Measurements from ENCODE around the gene VAPB.
A peak's percentile ranks its signal among the peaks of the same experiment; 100 is the strongest.

The VAPB gene

DNA sequence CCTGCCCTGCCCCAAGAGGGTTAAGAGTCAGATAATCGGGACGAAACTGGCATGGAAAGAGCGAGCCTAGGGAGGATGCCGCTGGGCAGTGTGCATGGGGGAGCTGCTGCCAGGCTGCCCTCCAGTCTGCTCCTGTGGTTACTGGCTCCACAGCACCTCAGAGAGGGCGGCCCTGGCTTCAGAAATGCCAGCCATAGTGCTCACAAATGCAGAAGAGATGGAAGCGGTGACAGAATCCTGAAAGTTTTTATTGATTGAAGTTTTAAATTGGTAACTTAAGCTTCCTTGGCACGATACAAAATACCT, 57.9 kb downstream of the VAPB start:
- no peak for DNase-seq (ENCODE audit: low read depth)
- no peak overlapping the region for H3K4me3 ChIP-seq (ENCODE audit: control insufficient read depth, low read depth, low read length)
- no peak for TF ChIP-seq CTCF (conservative IDR thresholded peaks at IDR 0.05; ENCODE audit: control insufficient read depth, insufficient read depth, low read depth, low read length)

DNA sequence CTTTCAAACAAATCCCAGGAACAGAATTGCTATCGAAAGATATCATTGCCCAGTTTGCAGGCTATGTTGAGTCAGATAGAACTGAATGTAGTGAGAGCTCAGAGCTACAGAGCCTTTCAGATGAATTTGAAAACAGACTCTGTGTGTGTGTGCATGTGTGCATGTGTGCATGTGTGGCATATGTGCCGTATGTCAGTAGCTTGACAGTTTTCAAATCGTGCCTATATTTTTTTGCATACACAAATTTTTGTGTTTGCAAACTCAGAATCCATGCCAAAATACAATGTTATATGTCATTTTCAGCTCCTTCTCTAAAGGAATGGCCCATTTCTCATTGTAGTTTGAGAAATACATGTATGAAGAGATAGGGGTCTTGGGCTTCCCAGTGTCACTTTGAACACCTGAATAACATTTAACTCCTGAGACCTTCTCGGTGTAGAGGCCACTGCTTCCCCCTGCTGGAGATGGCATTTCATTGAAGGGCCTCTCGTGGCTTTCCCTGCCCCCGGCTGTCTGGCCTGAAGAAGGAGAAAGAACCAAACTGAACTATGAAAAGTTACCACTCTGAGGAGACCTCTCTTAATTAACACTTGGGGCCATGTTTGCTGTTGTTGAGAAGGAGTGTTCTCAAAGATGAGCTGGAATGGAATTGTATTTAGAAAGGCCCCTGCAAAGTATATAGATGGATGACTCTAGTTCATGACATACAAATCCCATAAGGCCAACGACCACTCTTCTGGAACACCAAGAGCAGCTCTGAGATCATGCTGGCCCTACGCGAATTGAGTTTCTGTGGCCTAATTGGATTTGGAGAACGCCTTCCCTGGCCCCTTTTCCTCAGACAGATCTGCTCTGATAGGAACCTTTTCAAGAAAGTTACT, 58.7 kb downstream of the VAPB start:
- no peak overlapping the region for H3K4me3 ChIP-seq (ENCODE audit: control insufficient read depth, low read depth, low read length)
- DNase-seq (ENCODE audit: low read depth): peak; percentile 62
- peak; percentile 72 for TF ChIP-seq CTCF (conservative IDR thresholded peaks at IDR 0.05; ENCODE audit: control insufficient read depth, insufficient read depth, low read depth, low read length)

- no peak for DNase-seq (ENCODE audit: low read depth)
- no peak overlapping the region for H3K4me3 ChIP-seq (ENCODE audit: control insufficient read depth, low read depth, low read length)
- TF ChIP-seq CTCF (conservative IDR thresholded peaks at IDR 0.05; ENCODE audit: control insufficient read depth, insufficient read depth, low read depth, low read length): no peak
Measured at GRCh38 chr20:58448958-58449357, 59.9 kb downstream of the VAPB start.

GRCh38 chr20:58449681-58450221, 60.7 kb downstream of the VAPB start:
- TF ChIP-seq CTCF (conservative IDR thresholded peaks at IDR 0.05; ENCODE audit: control insufficient read depth, insufficient read depth, low read depth, low read length): no peak
- DNase-seq (ENCODE audit: low read depth): no peak
- H3K4me3 ChIP-seq (ENCODE audit: control insufficient read depth, low read depth, low read length): no peak overlapping the region

DNA sequence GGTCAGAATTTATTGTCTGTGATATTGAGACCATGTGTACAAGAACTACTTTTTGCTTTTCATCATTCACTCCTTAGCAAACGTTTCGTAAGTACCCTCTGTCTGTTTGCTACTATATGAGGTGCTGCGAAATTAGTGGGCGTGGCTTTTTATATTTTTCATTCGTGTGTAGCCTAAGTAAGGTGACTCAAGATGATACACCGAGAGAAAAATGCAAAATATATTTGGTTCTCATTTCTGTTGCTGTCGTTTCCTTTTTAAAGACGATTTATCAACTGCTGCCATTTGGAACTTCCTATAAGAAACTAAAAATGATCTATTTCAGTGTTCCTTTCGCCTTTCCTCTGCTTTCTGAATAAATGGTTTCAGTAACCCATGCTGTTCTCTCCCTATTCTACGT, 61.2 kb downstream of the VAPB start:
- DNase-seq (ENCODE audit: low read depth): peak; percentile 52
- H3K4me3 ChIP-seq (ENCODE audit: control insufficient read depth, low read depth, low read length): no peak overlapping the region
- TF ChIP-seq CTCF (conservative IDR thresholded peaks at IDR 0.05; ENCODE audit: control insufficient read depth, insufficient read depth, low read depth, low read length): no peak

DNA sequence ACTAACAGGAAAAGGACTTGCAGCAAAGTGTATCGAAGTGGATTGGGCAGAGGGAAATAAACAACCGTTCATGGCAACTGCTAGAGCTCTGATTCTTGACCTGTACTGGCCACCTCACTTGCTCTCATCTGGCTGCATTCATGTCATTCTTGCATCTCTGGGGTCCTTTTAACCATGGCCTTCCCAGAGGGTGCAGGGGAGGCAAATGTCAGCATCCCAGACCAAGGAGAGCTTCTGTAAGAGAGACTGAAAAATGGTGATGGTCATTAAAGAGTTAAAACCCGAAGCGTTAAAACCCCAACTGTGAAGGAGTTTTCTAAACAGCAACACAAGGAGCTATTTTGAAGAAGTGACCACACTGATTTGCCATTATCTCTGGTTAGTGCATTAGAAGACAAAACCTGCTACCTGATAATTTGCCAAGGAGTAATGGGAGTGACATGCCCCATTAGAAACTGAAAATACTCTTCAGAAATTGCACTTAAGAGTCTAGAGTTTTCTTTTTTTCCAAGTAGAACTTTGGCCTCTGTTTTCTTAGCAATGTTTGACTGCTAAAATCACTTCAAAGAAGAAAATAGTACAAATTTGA, 63.7 kb downstream of the VAPB start:
- no peak for TF ChIP-seq CTCF (conservative IDR thresholded peaks at IDR 0.05; ENCODE audit: control insufficient read depth, insufficient read depth, low read depth, low read length)

More for the DNA sequence above, 63.7 kb downstream of the VAPB start:
- DNase-seq (ENCODE audit: low read depth): no peak
- no peak overlapping the region for H3K4me3 ChIP-seq (ENCODE audit: control insufficient read depth, low read depth, low read length)
